Astrocyte (in vitro differentiated cells and primary cell): ENCODE measurements around the gene SYT6.

Experiments
- CTCF ChIP-seq: IDR thresholded peaks from 2 replicates; pipeline ENCODE4 v1.5.1; 2011; ENCODE audit warnings: low read depth, mild to moderate bottlenecking, inconsistent platforms, low read length, moderate library complexity; ENCODE audit not compliant: insufficient read depth
- EZH2 ChIP-seq: IDR thresholded peaks from 2 replicates; pipeline ENCODE4 v1.6.1; 2012; ENCODE audit warnings: mild to moderate bottlenecking, low read length, inconsistent platforms; ENCODE audit not compliant: insufficient read depth

GRCh38 chr1:114192328-114192727 is 38.7 kb upstream of the SYT6 start:
- TF ChIP-seq CTCF (no peak), EZH2 (no peak)
